Ishikawa (cell line): ENCODE results near the gene RALGAPA2.

Experiments used
- CEBPB ChIP-seq: IDR thresholded peaks from 2 replicates; pipeline ENCODE4 v1.6.1; 2012
- CREB1 ChIP-seq: IDR thresholded peaks from 2 replicates; pipeline ENCODE4 v1.6.1; 2012; ENCODE audit warnings: low read depth
- EP300 ChIP-seq: IDR thresholded peaks from 2 replicates; pipeline ENCODE4 v1.6.1; 2012; ENCODE audit warnings: borderline replicate concordance
- FOXM1 ChIP-seq: IDR thresholded peaks from 2 replicates; pipeline ENCODE4 v1.6.1; 2012; ENCODE audit warnings: low read depth, borderline replicate concordance
- NFIC ChIP-seq: IDR thresholded peaks from 2 replicates; pipeline ENCODE4 v1.6.1; 2012
- RAD21 ChIP-seq: IDR thresholded peaks from 2 replicates; pipeline ENCODE4 v1.6.1; 2012; ENCODE audit warnings: low read depth
- TAF1 ChIP-seq: IDR thresholded peaks from 2 replicates; pipeline ENCODE4 v1.6.1; 2012; ENCODE audit warnings: low read depth, mild to moderate bottlenecking
- TCF12 ChIP-seq: IDR thresholded peaks from 2 replicates; pipeline ENCODE4 v1.6.1; 2012; ENCODE audit warnings: low read depth
- TEAD4 ChIP-seq: IDR thresholded peaks from 2 replicates; pipeline ENCODE4 v1.6.1; 2012
- YY1 ChIP-seq: IDR thresholded peaks from 2 replicates; pipeline ENCODE4 v1.6.1; 2012; ENCODE audit warnings: low read depth
- ZBTB7A ChIP-seq: IDR thresholded peaks from 2 replicates; pipeline ENCODE4 v1.6.1; 2012; ENCODE audit warnings: low read depth
- TF ChIP-seq, protein P1 (sequence below): IDR thresholded peaks from 2 replicates; pipeline ENCODE4 v1.6.1; 2012
- TF ChIP-seq, protein P2 (sequence below): IDR thresholded peaks from 2 replicates; pipeline ENCODE4 v1.6.1; 2012

DNA sequence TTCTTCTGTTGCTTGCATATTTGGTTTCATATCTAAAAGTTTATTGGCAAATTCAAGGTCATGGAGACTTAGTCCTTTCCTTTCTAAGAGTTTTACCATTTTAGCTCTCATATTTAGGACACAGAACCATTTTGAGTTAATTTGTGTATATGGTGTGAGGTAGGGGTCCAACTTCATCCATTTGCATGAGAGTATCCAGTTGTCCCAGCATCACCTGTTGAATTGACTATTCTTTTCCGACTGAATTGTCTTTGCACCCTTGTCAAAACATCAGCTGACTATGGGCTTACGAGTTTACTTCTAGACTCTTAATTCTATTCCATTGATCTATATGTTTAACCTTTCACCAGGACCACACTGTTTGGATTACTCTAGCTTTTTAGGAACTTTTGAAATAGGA lies 157.5 kb downstream of the RALGAPA2 start:
- no peak for TF ChIP-seq TCF12
- TF ChIP-seq, protein P1, sequence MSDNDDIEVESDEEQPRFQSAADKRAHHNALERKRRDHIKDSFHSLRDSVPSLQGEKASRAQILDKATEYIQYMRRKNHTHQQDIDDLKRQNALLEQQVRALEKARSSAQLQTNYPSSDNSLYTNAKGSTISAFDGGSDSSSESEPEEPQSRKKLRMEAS = no peak
- no peak for TF ChIP-seq CREB1
- TF ChIP-seq RAD21 = no peak
- TF ChIP-seq EP300 = no peak
- TF ChIP-seq TAF1 = no peak
- no peak for TF ChIP-seq NFIC
- no peak for TF ChIP-seq FOXM1
- TF ChIP-seq CEBPB = no peak
- no peak for TF ChIP-seq TEAD4
- TF ChIP-seq ZBTB7A = no peak
- TF ChIP-seq YY1 = no peak
- TF ChIP-seq, protein P2, sequence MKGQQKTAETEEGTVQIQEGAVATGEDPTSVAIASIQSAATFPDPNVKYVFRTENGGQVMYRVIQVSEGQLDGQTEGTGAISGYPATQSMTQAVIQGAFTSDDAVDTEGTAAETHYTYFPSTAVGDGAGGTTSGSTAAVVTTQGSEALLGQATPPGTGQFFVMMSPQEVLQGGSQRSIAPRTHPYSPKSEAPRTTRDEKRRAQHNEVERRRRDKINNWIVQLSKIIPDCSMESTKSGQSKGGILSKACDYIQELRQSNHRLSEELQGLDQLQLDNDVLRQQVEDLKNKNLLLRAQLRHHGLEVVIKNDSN = no peak
